ENCODE data around the gene POLE.
A peak's percentile ranks its signal among the peaks of the same experiment; 100 is the strongest.
"Not testable (repeated sequence)": the region's sequence is repeated elsewhere in the genome, so short reads cannot be mapped to it uniquely, and the experiment has no call there.

The POLE gene

GRCh38 chr12:132610051-132610759 lies 76.9 kb downstream of the POLE start, which contains the start of gene LRCOL1:
Gene LRCOL1, minus strand, starts transcription at chr12:132610582. Its CDS starts 4,331 bp downstream, at chr12:132606251.
- in situ Hi-C loops (cut with HindIII; ENCODE audit: low pct_ligation_motif_present, low pct_unique_long_range_greater_than_20kb, low sequenced_read_pairs): loop anchor here (25.0 kb wide), 1 partner anchor 473 kb away; the partner anchor contains the start of genes DDX51 and NOC4L
- DNase-seq: no peak

GRCh38 chr12:132608231-132609171 lies 78.6 kb downstream of the POLE start:
- no peak for DNase-seq
- in situ Hi-C loops (cut with HindIII; ENCODE audit: low pct_ligation_motif_present, low pct_unique_long_range_greater_than_20kb, low sequenced_read_pairs): loop anchor here (25.0 kb wide), 1 partner anchor 471 kb away; the partner anchor contains the start of genes DDX51 and NOC4L

- no peak for DNase-seq
- in situ Hi-C loops (cut with HindIII; ENCODE audit: low pct_ligation_motif_present, low pct_unique_long_range_greater_than_20kb, low sequenced_read_pairs): loop anchor here (25.0 kb wide), 1 partner anchor 470 kb away; the partner anchor contains the start of genes DDX51 and NOC4L
Observed at GRCh38 chr12:132606927-132607326, 80.2 kb downstream of the POLE start.

GRCh38 chr12:132606466-132606865 lies 80.7 kb downstream of the POLE start:
- in situ Hi-C loops (cut with HindIII; ENCODE audit: low pct_ligation_motif_present, low pct_unique_long_range_greater_than_20kb, low sequenced_read_pairs): loop anchor here (25.0 kb wide), 1 partner anchor 469 kb away; the partner anchor contains the start of genes DDX51 and NOC4L
- DNase-seq: no peak

GRCh38 chr12:132605892-132606291 lies 81.2 kb downstream of the POLE start:
- no peak for DNase-seq
- in situ Hi-C loops (cut with HindIII; ENCODE audit: low pct_ligation_motif_present, low pct_unique_long_range_greater_than_20kb, low sequenced_read_pairs): loop anchor here (25.0 kb wide), 1 partner anchor 469 kb away; the partner anchor contains the start of genes DDX51 and NOC4L

- in situ Hi-C loops (cut with HindIII; ENCODE audit: low pct_ligation_motif_present, low pct_unique_long_range_greater_than_20kb, low sequenced_read_pairs): loop anchor here (25.0 kb wide), 1 partner anchor 468 kb away; the partner anchor contains the start of genes DDX51 and NOC4L
- DNase-seq: no peak
Observed at GRCh38 chr12:132604668-132605441, 82.3 kb downstream of the POLE start.

GRCh38 chr12:132604151-132604618 lies 83.0 kb downstream of the POLE start:
- in situ Hi-C loops (cut with HindIII; ENCODE audit: low pct_ligation_motif_present, low pct_unique_long_range_greater_than_20kb, low sequenced_read_pairs): loop anchor here (25.0 kb wide), 1 partner anchor 467 kb away; the partner anchor contains the start of genes DDX51 and NOC4L
- no peak for DNase-seq

- no peak for DNase-seq
- in situ Hi-C loops (cut with HindIII; ENCODE audit: low pct_ligation_motif_present, low pct_unique_long_range_greater_than_20kb, low sequenced_read_pairs): loop anchor here (25.0 kb wide), 1 partner anchor 466 kb away; the partner anchor contains the start of genes DDX51 and NOC4L
Observed at GRCh38 chr12:132603240-132604150, 83.6 kb downstream of the POLE start.

- DNase-seq: no peak
- in situ Hi-C loops (cut with HindIII; ENCODE audit: low pct_ligation_motif_present, low pct_unique_long_range_greater_than_20kb, low sequenced_read_pairs): loop anchor here (25.0 kb wide), 1 partner anchor 465 kb away; the partner anchor contains the start of genes DDX51 and NOC4L
Observed at GRCh38 chr12:132602572-132603239, 84.4 kb downstream of the POLE start.

GRCh38 chr12:132601171-132601883 lies 85.8 kb downstream of the POLE start:
- DNase-seq: no peak

GRCh38 chr12:132600048-132601032 lies 86.8 kb downstream of the POLE start:
- in situ Hi-C loops (cut with HindIII; ENCODE audit: low pct_ligation_motif_present, low pct_unique_long_range_greater_than_20kb, low sequenced_read_pairs): loop anchor here (25.0 kb wide), 1 partner anchor 463 kb away; the partner anchor contains the start of genes DDX51 and NOC4L
- DNase-seq: peak; percentile 68

More at GRCh38 chr12:132601171-132601883, 85.8 kb downstream of the POLE start:
- in situ Hi-C loops (cut with HindIII; ENCODE audit: low pct_ligation_motif_present, low pct_unique_long_range_greater_than_20kb, low sequenced_read_pairs): loop anchor here (25.0 kb wide), 1 partner anchor 464 kb away; the partner anchor contains the start of genes DDX51 and NOC4L

GRCh38 chr12:132599502-132599901 lies 87.6 kb downstream of the POLE start:
- DNase-seq; in situ Hi-C loops (cut with HindIII; ENCODE audit: low pct_ligation_motif_present, low pct_unique_long_range_greater_than_20kb, low sequenced_read_pairs): not testable (repeated sequence)

GRCh38 chr12:132597333-132598316 lies 89.5 kb downstream of the POLE start:
- peak; percentile 56 for DNase-seq
- in situ Hi-C loops (cut with HindIII; ENCODE audit: low pct_ligation_motif_present, low pct_unique_long_range_greater_than_20kb, low sequenced_read_pairs): no loop called here

Measured in ACHN (cell line).